RWPE1 (cell line): ENCODE measurements around the gene FAM120C.

Experiments used
- CTCF ChIA-PET: fragments of 350-600 bp; sonication (Branson Sonifier 250); formaldehyde crosslinking; extraction: SDS; loops from one replicate; lab custom pipeline; 2021; lab: Yijun Ruan, JAX
- POLR2A ChIA-PET: fragments of 400-600 bp; formaldehyde crosslinking; extraction: SDS; loops from one replicate; lab custom pipeline; 2020; ENCODE audit warnings: antibody characterized with exemption; ENCODE audit not compliant: low non-redundant PET; lab: Yijun Ruan, JAX
- DNase-seq: peaks from one replicate; pipeline ENCODE4 v3.0.0; 2012; ENCODE audit warnings: low spot score
- H3K27ac ChIP-seq: fragments of 450-650 bp; 2 replicates; pipeline ENCODE4 v1.5.1; 2017
- CTCF ChIP-seq: fragments of 450-650 bp; conservative IDR thresholded peaks from 2 replicates; pipeline ENCODE4 v1.5.1; 2017; ENCODE audit warnings: low read depth, mild to moderate bottlenecking

FAM120C gene

GRCh38 chrX:54182864-54183613 is at the start of gene FAM120C:
Gene FAM120C, minus strand, starts transcription at chrX:54183254. Its CDS starts 56 bp downstream, at chrX:54183198.
- CTCF ChIA-PET, result interaction anchor here (0.6 kb wide), 1 partner anchor 11 kb away, joined by 4 read pairs; no protein-coding TSS in a partner anchor
- TF ChIP-seq CTCF, result no peak
- POLR2A ChIA-PET, result interaction anchor here (0.6 to 0.7 kb wide), 2 partner anchors 133 to 140 kb away, joined by 3 to 4 read pairs; no protein-coding TSS in a partner anchor
- peak; percentile 80 for DNase-seq
- H3K27ac ChIP-seq, result peak within 1 kb of the TSS; percentile 85

- no peak for TF ChIP-seq CTCF
- ChIA-PET CTCF (no interaction called here), POLR2A (no interaction called here)
- DNase-seq, result no peak
- H3K27ac ChIP-seq, result no peak overlapping the region
Observed at GRCh38 chrX:54230435-54231148, 47.5 kb upstream of the FAM120C start.

- POLR2A ChIA-PET, result no interaction called here
- TF ChIP-seq CTCF, result no peak
- DNase-seq, result no peak
- no peak overlapping the region for H3K27ac ChIP-seq
- CTCF ChIA-PET, result no interaction called here
Observed at GRCh38 chrX:54223581-54223980, 40.5 kb upstream of the FAM120C start.

- ChIA-PET CTCF (no interaction called here), POLR2A (no interaction called here)
- TF ChIP-seq CTCF, result no peak
- no peak for DNase-seq
- no peak overlapping the region for H3K27ac ChIP-seq
Observed at GRCh38 chrX:54213603-54214002, 30.5 kb upstream of the FAM120C start.

GRCh38 chrX:54208531-54208930 is 25.5 kb upstream of the FAM120C start:
- H3K27ac ChIP-seq, result no peak overlapping the region
- DNase-seq, result no peak
- no peak for TF ChIP-seq CTCF
- POLR2A ChIA-PET, result no interaction called here
- CTCF ChIA-PET, result interaction anchor here (0.6 kb wide), 1 partner anchor 54 kb away, joined by 3 read pairs; no protein-coding TSS in a partner anchor

GRCh38 chrX:54198262-54198661 is 15.2 kb upstream of the FAM120C start:
- CTCF ChIA-PET, result interaction anchor here (0.7 kb wide), 1 partner anchor 885 kb away, joined by 4 read pairs; no protein-coding TSS in a partner anchor
- no peak for DNase-seq
- POLR2A ChIA-PET, result no interaction called here
- TF ChIP-seq CTCF, result no peak
- H3K27ac ChIP-seq, result no peak overlapping the region
